Lung (tissue), 12 donors: ENCODE results near the gene CHPF2. TPM values are rescaled to one million over a fixed set of nuclear protein-coding genes. Genes with fewer than 3 reads are reported as not detected.

Experiments used
- ATAC-seq: fragments of 200-7000 bp; cut with Tn5 transposase; one replicate; pipeline ENCODE4 v1.9.1; 2020; ENCODE audit warnings: moderate number of reproducible peaks; ENCODE audit not compliant: insufficient read depth, low FRiP score
- DNase-seq, 3 donors: peaks; one replicate each; pipeline ENCODE4 v3.0.0-alpha.2; 2013 to 2017
- H3K27ac ChIP-seq, 2 donors: one replicate each; pipeline ENCODE4 v1.5.1; 2013; ENCODE audit warnings: mild to moderate bottlenecking in 2 of 2, moderate library complexity in 2 of 2, control low read depth in 1 of 2, inconsistent platforms in 1 of 2, low read depth in 1 of 2, low read length in 1 of 2
- H3K27me3 ChIP-seq, 3 donors: one replicate each; pipeline ENCODE4 v1.5.1; 2013; ENCODE audit warnings: low read length in 2 of 3; ENCODE audit not compliant: control insufficient read depth in 3 of 3, insufficient read depth in 3 of 3
- H3K36me3 ChIP-seq, 4 donors: one replicate each; pipeline ENCODE4 v1.5.1; 2013; ENCODE audit warnings: low read length in 4 of 4, mild to moderate bottlenecking in 1 of 4, moderate library complexity in 1 of 4; ENCODE audit not compliant: control insufficient read depth in 4 of 4, insufficient read depth in 4 of 4
- H3K4me1 ChIP-seq, 5 donors: one replicate each; pipeline ENCODE4 v1.5.1; 2013; ENCODE audit warnings: low read length in 5 of 5, mild to moderate bottlenecking in 2 of 5, moderate library complexity in 1 of 5; ENCODE audit not compliant: control insufficient read depth in 5 of 5, insufficient read depth in 5 of 5
- H3K4me3 ChIP-seq: one replicate; pipeline ENCODE4 v1.5.1; 2013; ENCODE audit warnings: mild to moderate bottlenecking, control low read depth, moderate library complexity
- H3K9ac ChIP-seq, 2 donors: one replicate each; pipeline ENCODE4 v1.5.1; 2013; ENCODE audit warnings: low read length in 2 of 2, control low read depth in 1 of 2; ENCODE audit not compliant: insufficient read depth in 1 of 2
- H3K9me3 ChIP-seq, 4 donors: one replicate each; pipeline ENCODE4 v1.5.1; 2013; ENCODE audit warnings: low read length in 3 of 4, mild to moderate bottlenecking in 1 of 4, moderate library complexity in 1 of 4; ENCODE audit not compliant: control insufficient read depth in 4 of 4, insufficient read depth in 3 of 4
- CTCF ChIP-seq: IDR thresholded peaks from 2 replicates; pipeline ENCODE4 v1.5.1; 2012; ENCODE audit warnings: mild to moderate bottlenecking; ENCODE audit errors: control extremely low read depth, extremely low read depth
- WGBS, 2 donors: extraction: QIAGEN DNeasy Blood & Tissue Kit; methylation state at CpG; one replicate each; pipeline ENCODE4 v1.1.7; 2013; 5-methylcytosine and 5-hydroxymethylcytosine counted together
- polyA plus RNA-seq, 2 donors: library from polyadenylated mRNA; stranded (reverse); fragments of 200-250 nt; gene quantifications; one replicate each; pipeline ENCODE4 v1.2.1, GENCODE V29; 2013
- total RNA-seq, 2 donors: library from RNA; depleted of rRNA in 1 of 2; stranded (reverse); fragments of >200 nt in 1 of 2; gene quantifications; one replicate each; pipeline ENCODE4 v1.2.1, GENCODE V29; 2014 to 2021
- donor health status: control.
- donor health status: control.
- donor health status: Bipolar disorder and iron deficiency.
- donor health status: healthy.
- donor health status: DM: yes; HTN: yes; CAD: no.

The CHPF2 gene
- total and polyA plus RNA-seq, 4 donors: 23.3 to 54.0 (median 35.0) TPM

GRCh38 chr7:151254851-151255250, 22.6 kb downstream of the CHPF2 start:
- no peak for TF ChIP-seq CTCF
- ATAC-seq: no peak
- Histone ChIP-seq H3K36me3 (no peaks in the 10 kb centered on the region), H3K27me3 (peaks cover 0 to 2% (median 0%) of the 10 kb centered on the region in 3 donors), H3K4me1 (peaks cover 0 to 32% (median 16%) of the 10 kb centered on the region in 5 donors), H3K9ac (no peak overlapping the region), H3K4me3 (no peak overlapping the region), H3K27ac (no peak overlapping the region), H3K9me3 (no peaks in the 10 kb centered on the region)
- DNase-seq: no peak
- 84 to 90% methylated on average over 11 of the region's 11 CpGs for WGBS, 2 donors

GRCh38 chr7:151255390-151255789, 23.1 kb downstream of the CHPF2 start:
- WGBS, 2 donors: 70 to 81% methylated on average over 7 of the region's 7 CpGs
- ATAC-seq: no peak
- H3K4me1 ChIP-seq: peaks cover 0 to 26% (median 12%) of the 10 kb centered on the region in 5 donors
- H3K9me3 ChIP-seq: no peaks in the 10 kb centered on the region
- H3K9ac ChIP-seq: no peak overlapping the region
- H3K27ac ChIP-seq: no peak overlapping the region
- H3K36me3 ChIP-seq: no peaks in the 10 kb centered on the region
- no peak overlapping the region for H3K4me3 ChIP-seq
- no peak for TF ChIP-seq CTCF
- DNase-seq: no peak
- peaks cover 0 to 4% (median 0%) of the 10 kb centered on the region in 3 donors for H3K27me3 ChIP-seq

GRCh38 chr7:151256410-151257045, 24.2 kb downstream of the CHPF2 start:
- 56 to 85% methylated on average over 16 of the region's 16 CpGs for WGBS, 2 donors

More at GRCh38 chr7:151256410-151257045, 24.2 kb downstream of the CHPF2 start:
- Histone ChIP-seq H3K36me3 (no peaks in the 10 kb centered on the region), H3K27me3 (peaks cover 0 to 4% (median 0%) of the 10 kb centered on the region in 3 donors), H3K9me3 (no peaks in the 10 kb centered on the region), H3K4me1 (peaks cover 0 to 24% (median 7%) of the 10 kb centered on the region in 5 donors), H3K9ac (no peak overlapping the region), H3K4me3 (no peak overlapping the region), H3K27ac (no peak overlapping the region)
- TF ChIP-seq CTCF: no peak
- no peak for DNase-seq
- ATAC-seq: no peak
